ENCODE data around the gene PTPA. TPM values are rescaled to one million over a fixed set of nuclear protein-coding genes. Genes with fewer than 3 reads are reported as not detected.

PTPA gene
- total and polyA plus RNA-seq, 9 of the 15 experiments (the other 6 are each of a cell fraction or from before 2014, with no cell fraction given) = 1.7 to 121 (median 72.6) TPM

DNA sequence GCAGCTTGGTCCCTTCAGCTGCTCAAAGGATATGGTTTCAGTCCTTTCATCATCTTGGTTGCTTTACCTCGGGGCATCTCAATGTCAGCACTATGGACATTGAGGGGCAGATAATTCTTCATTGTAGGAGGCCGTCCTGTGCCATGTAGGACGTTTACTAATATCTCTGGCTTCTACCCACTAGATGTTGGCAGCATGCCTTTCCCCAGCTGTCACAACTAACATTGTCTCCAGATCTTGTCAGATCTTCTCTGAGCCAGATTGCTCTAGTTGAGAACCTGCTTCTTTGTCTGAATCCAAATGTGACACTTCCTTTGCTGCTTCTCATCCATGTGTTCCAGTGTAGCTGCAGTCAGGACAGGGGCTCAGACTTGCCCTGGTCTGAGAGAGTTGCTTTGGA, 10.3 kb downstream of the PTPA start (continued):
- TF ChIP-seq, protein P1, sequence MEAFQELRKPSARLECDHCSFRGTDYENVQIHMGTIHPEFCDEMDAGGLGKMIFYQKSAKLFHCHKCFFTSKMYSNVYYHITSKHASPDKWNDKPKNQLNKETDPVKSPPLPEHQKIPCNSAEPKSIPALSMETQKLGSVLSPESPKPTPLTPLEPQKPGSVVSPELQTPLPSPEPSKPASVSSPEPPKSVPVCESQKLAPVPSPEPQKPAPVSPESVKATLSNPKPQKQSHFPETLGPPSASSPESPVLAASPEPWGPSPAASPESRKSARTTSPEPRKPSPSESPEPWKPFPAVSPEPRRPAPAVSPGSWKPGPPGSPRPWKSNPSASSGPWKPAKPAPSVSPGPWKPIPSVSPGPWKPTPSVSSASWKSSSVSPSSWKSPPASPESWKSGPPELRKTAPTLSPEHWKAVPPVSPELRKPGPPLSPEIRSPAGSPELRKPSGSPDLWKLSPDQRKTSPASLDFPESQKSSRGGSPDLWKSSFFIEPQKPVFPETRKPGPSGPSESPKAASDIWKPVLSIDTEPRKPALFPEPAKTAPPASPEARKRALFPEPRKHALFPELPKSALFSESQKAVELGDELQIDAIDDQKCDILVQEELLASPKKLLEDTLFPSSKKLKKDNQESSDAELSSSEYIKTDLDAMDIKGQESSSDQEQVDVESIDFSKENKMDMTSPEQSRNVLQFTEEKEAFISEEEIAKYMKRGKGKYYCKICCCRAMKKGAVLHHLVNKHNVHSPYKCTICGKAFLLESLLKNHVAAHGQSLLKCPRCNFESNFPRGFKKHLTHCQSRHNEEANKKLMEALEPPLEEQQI (IDR thresholded peaks at IDR 0.05) = no peak
- TF ChIP-seq STAT5B (CRISPR knock-in tag; IDR thresholded peaks at IDR 0.05) (no peak), ATF4 (CRISPR knock-in tag; IDR thresholded peaks at IDR 0.05) (no peak), CEBPZ (IDR thresholded peaks at IDR 0.05; ENCODE audit: borderline replicate concordance, low read depth, low read length) (no peak), ASH1L (IDR thresholded peaks at IDR 0.05; ENCODE audit: borderline replicate concordance, low read depth, partially characterized antibody) (no peak), KDM4B (IDR thresholded peaks at IDR 0.05; ENCODE audit: borderline replicate concordance in 2 of 2, low read depth in 1 of 2) (no peak)
